OCI-M2 (cell line): ENCODE data around the gene CNR1.
"Not testable (repeated sequence)": the region's sequence is repeated elsewhere in the genome, so short reads cannot be mapped to it uniquely, and the experiment has no call there.

Experiments used
- DNase-seq: peaks from one replicate; lab custom pipeline; 2025; ENCODE audit not compliant: unreplicated experiment; lab: John Stamatoyannopoulos, UW

Gene CNR1

GRCh38 chr6:88165844-88166492, at the start of gene CNR1:
Gene CNR1 (minus strand): TSS chr6:88166347. CDS start chr6:88145274, 21,073 bp downstream.
- no peak for DNase-seq

- DNase-seq: no peak
Observed at GRCh38 chr6:88211446-88211845, 45.3 kb upstream of the CNR1 start.

DNA sequence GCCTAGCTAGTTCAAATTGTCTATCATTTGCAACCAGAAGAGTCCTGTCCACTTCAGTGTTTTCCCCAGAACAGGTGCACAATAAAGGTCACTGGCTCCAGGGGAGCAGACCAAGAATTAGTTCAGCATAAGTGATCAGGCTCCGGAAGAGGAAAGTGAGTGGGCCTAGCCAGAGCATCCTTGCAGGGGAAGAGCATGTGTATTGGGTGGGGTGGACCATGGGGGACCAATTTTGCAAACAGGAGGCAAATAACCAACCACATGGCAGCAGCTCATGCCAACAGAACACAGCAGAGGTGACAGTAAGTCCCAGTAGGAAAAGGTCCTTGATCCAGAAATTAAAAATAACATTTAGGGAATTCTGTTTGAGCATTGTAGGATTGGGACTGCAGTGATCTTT, 43.2 kb upstream of the CNR1 start:
- no peak for DNase-seq

GRCh38 chr6:88208726-88209125, 42.6 kb upstream of the CNR1 start:
- DNase-seq: no peak

DNA sequence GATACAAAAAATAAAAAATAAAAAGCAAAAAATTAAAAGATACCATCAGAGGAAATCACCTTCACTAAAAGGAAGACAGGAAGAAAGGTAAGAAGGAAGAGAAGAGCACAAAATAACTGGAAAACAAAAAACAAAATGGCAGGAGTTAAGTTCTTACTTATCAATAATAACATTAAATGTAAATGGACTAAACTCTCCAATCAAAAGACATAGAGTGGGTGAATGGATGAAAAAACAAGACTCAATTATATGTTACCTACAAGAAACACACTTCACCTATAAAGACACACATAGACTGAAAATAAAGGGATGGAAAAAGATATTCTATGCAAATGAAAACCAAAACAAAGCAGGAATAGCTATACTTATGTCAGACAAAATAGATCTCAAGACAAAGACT, 35.6 kb upstream of the CNR1 start:
- DNase-seq: not testable (repeated sequence)

DNA sequence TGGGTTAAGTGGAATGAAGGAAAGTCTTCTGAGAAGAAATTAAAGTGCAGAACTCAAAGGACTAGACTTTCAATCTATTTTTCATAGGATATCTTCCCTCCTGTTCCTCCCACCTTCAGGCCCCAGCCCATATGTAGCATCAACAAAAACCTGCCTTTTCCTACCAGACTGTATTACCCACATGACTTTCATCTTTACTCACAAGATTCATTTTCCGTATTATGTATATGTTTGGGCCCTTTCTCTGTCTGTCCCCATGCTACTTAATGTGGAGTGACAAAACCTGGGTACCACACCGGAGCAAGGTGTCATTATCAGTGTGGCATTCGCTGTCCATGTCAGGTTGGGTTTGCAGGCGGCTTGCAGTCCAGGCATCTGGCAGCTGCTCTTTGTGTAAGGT, 18.8 kb upstream of the CNR1 start:
- DNase-seq: no peak

GRCh38 chr6:88183471-88183870, 17.3 kb upstream of the CNR1 start:
- no peak for DNase-seq

GRCh38 chr6:88179692-88180091, 13.5 kb upstream of the CNR1 start:
- no peak for DNase-seq

GRCh38 chr6:88177961-88178464, 11.9 kb upstream of the CNR1 start:
- no peak for DNase-seq

DNA sequence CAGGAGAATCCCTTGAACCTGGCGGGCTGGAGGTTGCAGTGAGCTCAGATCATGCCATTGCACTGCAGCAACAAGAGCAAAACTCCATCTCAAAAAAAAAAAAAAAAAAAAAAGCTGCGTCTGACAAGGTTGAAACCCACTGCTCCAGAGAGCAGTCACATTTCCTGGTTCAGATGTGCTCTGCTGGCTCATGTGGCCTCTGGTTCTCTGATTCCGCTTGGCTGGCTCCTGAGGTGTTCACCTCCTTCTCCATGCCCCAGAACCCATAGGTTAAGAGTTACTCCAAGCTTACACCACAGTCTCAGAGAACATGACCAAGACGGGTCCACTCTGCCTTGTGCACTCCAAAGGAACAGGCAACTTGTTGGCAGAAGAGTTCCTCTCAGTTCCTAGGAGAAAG, 8.8 kb upstream of the CNR1 start:
- DNase-seq: no peak

DNA sequence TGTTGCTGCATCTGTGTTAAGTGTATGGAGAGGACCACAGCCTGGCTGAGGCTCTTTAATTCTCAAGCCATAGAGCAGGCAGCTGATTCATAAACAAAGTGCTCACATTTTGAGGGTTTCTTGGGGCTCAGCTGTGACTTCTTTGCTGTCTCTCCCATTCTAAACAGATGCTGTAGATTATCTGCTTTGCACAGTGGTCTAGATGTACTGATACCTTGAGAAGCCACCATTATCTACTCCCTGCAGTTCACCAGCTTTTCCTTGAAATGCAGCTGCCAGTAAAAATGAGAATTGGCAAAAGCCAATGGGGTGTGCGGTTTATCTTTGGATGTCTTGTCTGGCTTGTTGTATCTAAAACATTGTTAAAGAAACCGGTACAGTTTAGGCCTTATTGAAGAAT, 5.2 kb upstream of the CNR1 start:
- DNase-seq: no peak

DNA sequence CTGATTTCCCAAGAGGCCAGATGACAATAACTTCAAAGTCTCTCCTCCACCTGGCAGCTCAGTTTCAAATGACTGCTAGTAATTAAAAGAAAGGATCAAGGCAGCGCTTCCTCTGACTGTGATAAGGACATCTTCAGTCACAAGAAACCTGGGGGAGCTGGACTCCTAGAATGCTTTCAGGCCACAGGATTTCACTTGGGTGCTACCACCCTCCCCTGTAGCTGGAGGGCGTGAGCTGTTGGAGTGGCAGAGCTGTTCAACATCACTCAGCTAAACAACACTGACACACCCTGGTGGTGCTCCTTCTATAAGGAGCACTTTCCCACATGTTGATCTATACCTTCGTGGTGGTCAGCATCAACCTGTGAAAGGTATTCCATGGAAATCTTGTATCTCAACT, 2.2 kb upstream of the CNR1 start:
- DNase-seq: no peak

GRCh38 chr6:88167352-88167937, 1.3 kb upstream of the CNR1 start:
- no peak for DNase-seq

- DNase-seq: no peak
Observed at GRCh38 chr6:88166493-88167351, 575 bp upstream of the CNR1 start.

- no peak for DNase-seq
Observed at GRCh38 chr6:88165087-88165843, 882 bp downstream of the CNR1 start.

DNA sequence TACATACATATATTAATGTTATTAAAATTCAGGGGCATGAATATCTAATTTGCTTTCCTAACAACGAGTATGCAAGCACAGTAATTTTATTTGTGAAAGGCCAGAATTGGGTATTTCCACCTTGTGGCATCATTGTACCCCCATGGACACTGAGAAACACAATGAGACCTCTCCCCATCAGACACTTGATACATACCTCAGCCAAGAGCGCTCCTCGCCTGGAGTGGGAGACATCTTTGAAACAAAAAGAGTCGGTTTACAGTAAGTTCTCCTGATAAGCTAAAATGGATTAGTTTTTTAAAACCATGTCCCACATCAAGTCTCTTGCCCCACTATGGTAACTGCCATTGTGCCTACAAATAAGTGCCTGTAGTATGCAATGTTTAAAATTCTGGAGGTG, 2.1 kb downstream of the CNR1 start:
- DNase-seq: no peak

DNA sequence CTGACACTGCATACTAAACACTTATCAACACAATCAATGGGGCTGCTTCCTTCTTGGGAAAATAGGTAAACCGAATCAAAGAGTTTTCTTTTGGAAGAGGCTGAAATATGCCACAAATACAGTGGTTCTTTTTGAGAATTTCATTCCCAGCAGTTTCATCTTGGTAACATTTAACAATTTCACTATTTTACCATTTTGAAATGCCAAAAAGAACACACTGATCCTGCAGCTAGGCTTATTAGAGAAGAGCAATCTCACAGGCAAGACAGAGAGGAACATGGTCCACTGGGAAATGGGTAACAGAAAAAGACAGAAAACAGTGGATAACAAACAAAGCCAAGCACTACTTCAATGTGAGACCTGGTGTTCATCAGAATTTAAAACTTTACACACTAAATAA, 2.5 kb downstream of the CNR1 start:
- no peak for DNase-seq

DNA sequence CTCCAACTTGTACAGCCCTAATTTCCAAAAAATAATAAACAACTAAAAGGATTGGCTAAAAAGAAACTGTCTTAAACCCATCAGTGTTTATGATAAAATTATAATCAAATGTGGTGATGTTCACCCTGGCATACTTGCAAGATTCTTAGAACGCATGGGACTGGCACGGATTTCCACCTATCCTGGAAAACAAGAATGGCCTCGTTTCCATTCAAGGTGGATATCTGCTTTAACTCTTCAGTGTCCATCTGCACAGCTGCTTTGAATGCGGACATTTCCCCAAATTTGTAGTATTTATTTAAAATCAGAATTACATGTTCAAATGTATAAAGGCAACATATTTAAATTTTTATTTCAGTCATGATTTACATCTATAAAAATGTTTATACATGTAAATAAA, 4.2 kb downstream of the CNR1 start:
- DNase-seq: no peak

GRCh38 chr6:88157106-88157505, 9.0 kb downstream of the CNR1 start:
- no peak for DNase-seq

GRCh38 chr6:88145298-88145963, 20.7 kb downstream of the CNR1 start:
- DNase-seq: no peak
